WTC11 (cell line): ENCODE data around the gene RUFY3. TPM values are rescaled to one million over a fixed set of nuclear protein-coding genes. Genes with fewer than 3 reads are reported as not detected.

ENCODE experiments used
- ATAC-seq: fragments of 200-7000 bp; cut with Tn5 transposase; 2 replicates; pipeline ENCODE4 v1.10.0; 2021; ENCODE audit warnings: mild to moderate bottlenecking, moderate library complexity
- CTCF ChIA-PET: fragments of 300-600 bp; sonication (Branson Sonifier 250); formaldehyde crosslinking; loops from one replicate; lab custom pipeline; 2021; ENCODE audit warnings: antibody characterized with exemption; lab: Charles Lee
- POLR2A ChIA-PET: fragments of 350-600 bp; sonication (Branson Sonifier 250); formaldehyde crosslinking; loops from one replicate; lab custom pipeline; 2021; ENCODE audit warnings: antibody characterized with exemption; lab: Charles Lee
- DNase-seq: peaks from one replicate; pipeline ENCODE4 v3.0.0; 2021; ENCODE audit warnings: low spot score
- H3K27ac Mint-ChIP-seq: 2 replicates; pipeline ENCODE4 v1.8.0; 2021; ENCODE audit warnings: mixed read lengths
- H3K27me3 Mint-ChIP-seq: 2 replicates; pipeline ENCODE4 v1.8.0; 2021; ENCODE audit warnings: low read depth, mild to moderate bottlenecking, moderate library complexity, mixed read lengths
- H3K36me3 Mint-ChIP-seq: 2 replicates; pipeline ENCODE4 v1.8.0; 2021; ENCODE audit warnings: mixed read lengths
- H3K4me1 Mint-ChIP-seq: 2 replicates; pipeline ENCODE4 v1.8.0; 2022; ENCODE audit warnings: mixed read lengths
- H3K4me3 Mint-ChIP-seq: 2 replicates; pipeline ENCODE4 v1.8.0; 2021; ENCODE audit warnings: mild to moderate bottlenecking, moderate library complexity, mixed read lengths
- H3K9me3 Mint-ChIP-seq: 2 replicates; pipeline ENCODE4 v1.8.0; 2021; ENCODE audit warnings: mixed read lengths
- ATF1 ChIP-seq: sonication (generic); formaldehyde crosslinking; IDR thresholded peaks from 2 replicates; pipeline ENCODE4 v1.8.1; 2023; ENCODE audit warnings: mild to moderate bottlenecking, moderate library complexity, missing genetic modification reagents
- ESRRA ChIP-seq: sonication (generic); formaldehyde crosslinking; IDR thresholded peaks from 2 replicates; pipeline ENCODE4 v1.8.1; 2022; ENCODE audit warnings: mild to moderate bottlenecking, missing genetic modification reagents, borderline replicate concordance
- GRHL2 ChIP-seq: fragments of 250-450 bp; sonication (Bioruptor Pico); IDR thresholded peaks from 2 replicates; pipeline ENCODE4 v1.8.0; 2022; ENCODE audit warnings: mild to moderate bottlenecking, moderate library complexity; ENCODE audit not compliant: insufficient replicate concordance, severe bottlenecking
- HMGA2 ChIP-seq: fragments of 250-450 bp; sonication (Bioruptor Pico); IDR thresholded peaks from 2 replicates; pipeline ENCODE4 v1.4.0; 2021; ENCODE audit warnings: mild to moderate bottlenecking, moderate library complexity
- JAZF1 ChIP-seq: fragments of 250-450 bp; sonication (Bioruptor Pico); IDR thresholded peaks from 2 replicates; pipeline ENCODE4 v1.9.0; 2021; ENCODE audit warnings: moderate library complexity, mild to moderate bottlenecking, inconsistent platforms
- NFYB ChIP-seq: sonication (generic); formaldehyde crosslinking; conservative IDR thresholded peaks from 2 replicates; pipeline ENCODE4 v1.8.0; 2022; ENCODE audit warnings: low read depth, missing genetic modification reagents
- PREB ChIP-seq: sonication (generic); formaldehyde crosslinking; IDR thresholded peaks from 2 replicates; pipeline ENCODE4 v1.8.1; 2022; ENCODE audit warnings: mild to moderate bottlenecking, missing genetic modification reagents, moderate library complexity, borderline replicate concordance
- RELA ChIP-seq: sonication (generic); formaldehyde crosslinking; IDR thresholded peaks from 2 replicates; pipeline ENCODE4 v1.8.1; 2022; ENCODE audit warnings: missing genetic modification reagents, mild to moderate bottlenecking, borderline replicate concordance
- TEAD1 ChIP-seq: sonication (generic); formaldehyde crosslinking; IDR thresholded peaks from 2 replicates; pipeline ENCODE4 v1.8.0; 2022; ENCODE audit warnings: mild to moderate bottlenecking, missing genetic modification reagents
- TP53 ChIP-seq: sonication (generic); formaldehyde crosslinking; IDR thresholded peaks from 2 replicates; pipeline ENCODE4 v1.8.1; 2023; ENCODE audit warnings: mild to moderate bottlenecking, missing genetic modification reagents
- USF2 ChIP-seq: sonication (generic); formaldehyde crosslinking; IDR thresholded peaks from 2 replicates; pipeline ENCODE4 v1.8.1; 2023; ENCODE audit warnings: mild to moderate bottlenecking, missing genetic modification reagents, moderate library complexity
- ZNF138 ChIP-seq: sonication (generic); formaldehyde crosslinking; conservative IDR thresholded peaks from 2 replicates; pipeline ENCODE4 v1.8.1; 2022; ENCODE audit warnings: mild to moderate bottlenecking, moderate library complexity, missing genetic modification reagents
- ZNF416 ChIP-seq: fragments of 250-450 bp; sonication (Bioruptor Pico); IDR thresholded peaks from 2 replicates; pipeline ENCODE4 v1.9.0; 2021; ENCODE audit warnings: mild to moderate bottlenecking, inconsistent platforms
- ZNF512 ChIP-seq: sonication (generic); formaldehyde crosslinking; IDR thresholded peaks from 2 replicates; pipeline ENCODE4 v1.8.1; 2022; ENCODE audit warnings: missing genetic modification reagents, borderline replicate concordance
- total RNA-seq: library from RNA; stranded (reverse); gene quantifications from 3 replicates; pipeline ENCODE4 v1.2.3, GENCODE V29; 2021
- TF ChIP-seq, protein P1 (sequence below): sonication (generic); formaldehyde crosslinking; IDR thresholded peaks from 2 replicates; pipeline ENCODE4 v1.8.1; 2022; ENCODE audit warnings: low read depth, missing genetic modification reagents, borderline replicate concordance
- TF ChIP-seq, protein P2 (sequence below): fragments of 250-450 bp; sonication (Bioruptor Pico); IDR thresholded peaks from 2 replicates; pipeline ENCODE4 v1.9.0; 2021; ENCODE audit warnings: mild to moderate bottlenecking, borderline replicate concordance

The RUFY3 gene
- total RNA-seq, 1 experiment from 2014 or later = 49.0 TPM

- no peaks in the 10 kb centered on the region for H3K9me3 Mint-ChIP-seq
- CTCF ChIA-PET = interaction anchor here (1.4 to 3.8 kb wide), 5 partner anchors 13 to 116 kb away, joined by 3 to 23 read pairs (median 5); no protein-coding TSS in a partner anchor
- TF ChIP-seq ZNF416 (CRISPR knock-in tag) = no peak
- TF ChIP-seq USF2 (CRISPR knock-in tag) = no peak
- no peak for TF ChIP-seq ZNF512 (CRISPR knock-in tag)
- no peak for TF ChIP-seq ZNF138
- no peak for TF ChIP-seq NFYB (CRISPR knock-in tag)
- no peak for TF ChIP-seq RELA (CRISPR knock-in tag)
- TF ChIP-seq TEAD1 (CRISPR knock-in tag) = no peak
- TF ChIP-seq ATF1 (CRISPR knock-in tag) = no peak
- TF ChIP-seq GRHL2 = no peak
- TF ChIP-seq TP53 (CRISPR knock-in tag) = no peak
- no peak for TF ChIP-seq PREB (CRISPR knock-in tag)
- TF ChIP-seq JAZF1 (CRISPR knock-in tag) = no peak
- no peak for TF ChIP-seq ESRRA (CRISPR knock-in tag)
- TF ChIP-seq, protein P1, sequence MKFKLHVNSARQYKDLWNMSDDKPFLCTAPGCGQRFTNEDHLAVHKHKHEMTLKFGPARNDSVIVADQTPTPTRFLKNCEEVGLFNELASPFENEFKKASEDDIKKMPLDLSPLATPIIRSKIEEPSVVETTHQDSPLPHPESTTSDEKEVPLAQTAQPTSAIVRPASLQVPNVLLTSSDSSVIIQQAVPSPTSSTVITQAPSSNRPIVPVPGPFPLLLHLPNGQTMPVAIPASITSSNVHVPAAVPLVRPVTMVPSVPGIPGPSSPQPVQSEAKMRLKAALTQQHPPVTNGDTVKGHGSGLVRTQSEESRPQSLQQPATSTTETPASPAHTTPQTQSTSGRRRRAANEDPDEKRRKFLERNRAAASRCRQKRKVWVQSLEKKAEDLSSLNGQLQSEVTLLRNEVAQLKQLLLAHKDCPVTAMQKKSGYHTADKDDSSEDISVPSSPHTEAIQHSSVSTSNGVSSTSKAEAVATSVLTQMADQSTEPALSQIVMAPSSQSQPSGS (CRISPR knock-in tag) = no peak
- TF ChIP-seq, protein P2, sequence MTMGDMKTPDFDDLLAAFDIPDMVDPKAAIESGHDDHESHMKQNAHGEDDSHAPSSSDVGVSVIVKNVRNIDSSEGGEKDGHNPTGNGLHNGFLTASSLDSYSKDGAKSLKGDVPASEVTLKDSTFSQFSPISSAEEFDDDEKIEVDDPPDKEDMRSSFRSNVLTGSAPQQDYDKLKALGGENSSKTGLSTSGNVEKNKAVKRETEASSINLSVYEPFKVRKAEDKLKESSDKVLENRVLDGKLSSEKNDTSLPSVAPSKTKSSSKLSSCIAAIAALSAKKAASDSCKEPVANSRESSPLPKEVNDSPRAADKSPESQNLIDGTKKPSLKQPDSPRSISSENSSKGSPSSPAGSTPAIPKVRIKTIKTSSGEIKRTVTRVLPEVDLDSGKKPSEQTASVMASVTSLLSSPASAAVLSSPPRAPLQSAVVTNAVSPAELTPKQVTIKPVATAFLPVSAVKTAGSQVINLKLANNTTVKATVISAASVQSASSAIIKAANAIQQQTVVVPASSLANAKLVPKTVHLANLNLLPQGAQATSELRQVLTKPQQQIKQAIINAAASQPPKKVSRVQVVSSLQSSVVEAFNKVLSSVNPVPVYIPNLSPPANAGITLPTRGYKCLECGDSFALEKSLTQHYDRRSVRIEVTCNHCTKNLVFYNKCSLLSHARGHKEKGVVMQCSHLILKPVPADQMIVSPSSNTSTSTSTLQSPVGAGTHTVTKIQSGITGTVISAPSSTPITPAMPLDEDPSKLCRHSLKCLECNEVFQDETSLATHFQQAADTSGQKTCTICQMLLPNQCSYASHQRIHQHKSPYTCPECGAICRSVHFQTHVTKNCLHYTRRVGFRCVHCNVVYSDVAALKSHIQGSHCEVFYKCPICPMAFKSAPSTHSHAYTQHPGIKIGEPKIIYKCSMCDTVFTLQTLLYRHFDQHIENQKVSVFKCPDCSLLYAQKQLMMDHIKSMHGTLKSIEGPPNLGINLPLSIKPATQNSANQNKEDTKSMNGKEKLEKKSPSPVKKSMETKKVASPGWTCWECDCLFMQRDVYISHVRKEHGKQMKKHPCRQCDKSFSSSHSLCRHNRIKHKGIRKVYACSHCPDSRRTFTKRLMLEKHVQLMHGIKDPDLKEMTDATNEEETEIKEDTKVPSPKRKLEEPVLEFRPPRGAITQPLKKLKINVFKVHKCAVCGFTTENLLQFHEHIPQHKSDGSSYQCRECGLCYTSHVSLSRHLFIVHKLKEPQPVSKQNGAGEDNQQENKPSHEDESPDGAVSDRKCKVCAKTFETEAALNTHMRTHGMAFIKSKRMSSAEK (CRISPR knock-in tag) = no peak
- no peak for TF ChIP-seq HMGA2 (CRISPR knock-in tag)
- H3K27me3 Mint-ChIP-seq = no peaks in the 10 kb centered on the region
- H3K4me3 Mint-ChIP-seq = no peak overlapping the region
- H3K36me3 Mint-ChIP-seq = no peaks in the 10 kb centered on the region
- no peak for DNase-seq
- ATAC-seq = peak; percentile 34
- H3K27ac Mint-ChIP-seq = peak overlapping the region; percentile 24
- POLR2A ChIA-PET = interaction anchor here (0.6 kb wide), 1 partner anchor 534 kb away, joined by 3 read pairs; no protein-coding TSS in a partner anchor
- peaks cover 16% of the 10 kb centered on the region for H3K4me1 Mint-ChIP-seq
Measured at GRCh38 chr4:70722199-70722791, 531 bp downstream of the RUFY3 start.
